IPS-15b (cell line): Measurements from ENCODE around the gene OR14J1.
"Not testable (repeated sequence)": the region's sequence is repeated elsewhere in the genome, so short reads cannot be mapped to it uniquely, and the experiment has no call there.

Experiments used
- H3K27me3 ChIP-seq: one replicate; pipeline ENCODE4 v1.6.1; 2013; ENCODE audit warnings: low read length; ENCODE audit not compliant: control insufficient read depth, insufficient read depth
- H3K36me3 ChIP-seq: one replicate; pipeline ENCODE4 v1.6.1; 2013; ENCODE audit warnings: low read length; ENCODE audit not compliant: control insufficient read depth, insufficient read depth
- H3K4me1 ChIP-seq: one replicate; pipeline ENCODE4 v1.6.1; 2013; ENCODE audit warnings: mild to moderate bottlenecking, low read length; ENCODE audit not compliant: control insufficient read depth, insufficient read depth
- H3K4me3 ChIP-seq: one replicate; pipeline ENCODE4 v1.5.1; 2013; ENCODE audit warnings: low read depth, low read length
- H3K9ac ChIP-seq: one replicate; pipeline ENCODE4 v1.6.1; 2013; ENCODE audit warnings: low read depth, mild to moderate bottlenecking, low read length
- H3K9me3 ChIP-seq: one replicate; pipeline ENCODE4 v1.6.1; 2013; ENCODE audit warnings: mild to moderate bottlenecking, low read length; ENCODE audit not compliant: control insufficient read depth, insufficient read depth

OR14J1 gene

GRCh38 chr6:29301316-29301715 lies at the start of gene OR14J1:
TSS of gene OR14J1 (plus strand) at chr6:29301701. CDS start at chr6:29306690, 4,989 bp downstream.
- no peaks in the 10 kb centered on the region for H3K4me1 ChIP-seq

GRCh38 chr6:29251736-29252135 lies 49.8 kb upstream of the OR14J1 start:
- H3K9ac ChIP-seq: no peak overlapping the region
- no peak overlapping the region for H3K4me3 ChIP-seq
- no peaks in the 10 kb centered on the region for H3K36me3 ChIP-seq
- H3K27me3 ChIP-seq: no peaks in the 10 kb centered on the region
- H3K4me1 ChIP-seq: no peaks in the 10 kb centered on the region
- H3K9me3 ChIP-seq: no peaks in the 10 kb centered on the region

More at GRCh38 chr6:29301316-29301715, at the start of gene OR14J1:
- Histone ChIP-seq H3K36me3 (no peaks in the 10 kb centered on the region), H3K9ac (no peak within 1 kb of the TSS), H3K4me3 (no peak within 1 kb of the TSS), H3K27me3 (no peaks in the 10 kb centered on the region), H3K9me3 (no peaks in the 10 kb centered on the region)

- Histone ChIP-seq H3K36me3 (no peaks in the 10 kb centered on the region), H3K4me1 (no peaks in the 10 kb centered on the region), H3K4me3 (no peak overlapping the region), H3K27me3 (no peaks in the 10 kb centered on the region), H3K9me3 (no peaks in the 10 kb centered on the region), H3K9ac (no peak overlapping the region)
Measured at GRCh38 chr6:29255530-29255929, 46.0 kb upstream of the OR14J1 start.

GRCh38 chr6:29259721-29260120 lies 41.8 kb upstream of the OR14J1 start:
- no peak overlapping the region for H3K4me3 ChIP-seq
- H3K27me3 ChIP-seq: no peaks in the 10 kb centered on the region
- no peaks in the 10 kb centered on the region for H3K4me1 ChIP-seq
- no peak overlapping the region for H3K9ac ChIP-seq
- H3K36me3 ChIP-seq: no peaks in the 10 kb centered on the region
- no peaks in the 10 kb centered on the region for H3K9me3 ChIP-seq

- no peaks in the 10 kb centered on the region for H3K9me3 ChIP-seq
- no peaks in the 10 kb centered on the region for H3K4me1 ChIP-seq
- no peak overlapping the region for H3K4me3 ChIP-seq
- H3K36me3 ChIP-seq: no peaks in the 10 kb centered on the region
- no peaks in the 10 kb centered on the region for H3K27me3 ChIP-seq
- no peak overlapping the region for H3K9ac ChIP-seq
Measured at GRCh38 chr6:29263001-29263400, 38.5 kb upstream of the OR14J1 start.

GRCh38 chr6:29294499-29294914 lies 7.0 kb upstream of the OR14J1 start:
- H3K4me3 ChIP-seq: no peak overlapping the region
- no peaks in the 10 kb centered on the region for H3K9me3 ChIP-seq
- H3K36me3 ChIP-seq: no peaks in the 10 kb centered on the region
- no peak overlapping the region for H3K9ac ChIP-seq
- no peaks in the 10 kb centered on the region for H3K27me3 ChIP-seq
- no peaks in the 10 kb centered on the region for H3K4me1 ChIP-seq

GRCh38 chr6:29295181-29295585 lies 6.3 kb upstream of the OR14J1 start:
- no peaks in the 10 kb centered on the region for H3K9me3 ChIP-seq
- H3K4me3 ChIP-seq: no peak overlapping the region
- H3K9ac ChIP-seq: no peak overlapping the region
- no peaks in the 10 kb centered on the region for H3K27me3 ChIP-seq
- no peaks in the 10 kb centered on the region for H3K4me1 ChIP-seq
- H3K36me3 ChIP-seq: no peaks in the 10 kb centered on the region

GRCh38 chr6:29295623-29296022 lies 5.9 kb upstream of the OR14J1 start:
- Histone ChIP-seq H3K4me3 (no peak overlapping the region), H3K9ac (no peak overlapping the region), H3K9me3 (no peaks in the 10 kb centered on the region), H3K4me1 (no peaks in the 10 kb centered on the region), H3K36me3 (no peaks in the 10 kb centered on the region), H3K27me3 (no peaks in the 10 kb centered on the region)

GRCh38 chr6:29319931-29320330 lies 18.4 kb downstream of the OR14J1 start:
- Histone ChIP-seq H3K9me3 (no peaks in the 10 kb centered on the region), H3K4me3 (no peak overlapping the region), H3K36me3 (no peaks in the 10 kb centered on the region), H3K27me3 (no peaks in the 10 kb centered on the region), H3K4me1 (no peaks in the 10 kb centered on the region), H3K9ac (no peak overlapping the region)

- not testable (repeated sequence) for H3K4me1 ChIP-seq, H3K9ac ChIP-seq, H3K36me3 ChIP-seq, H3K27me3 ChIP-seq, H3K9me3 ChIP-seq, H3K4me3 ChIP-seq
Measured at GRCh38 chr6:29323332-29323731, 21.8 kb downstream of the OR14J1 start.

GRCh38 chr6:29325777-29326176 lies 24.3 kb downstream of the OR14J1 start:
- Histone ChIP-seq H3K36me3 (no peaks in the 10 kb centered on the region), H3K4me1 (no peaks in the 10 kb centered on the region), H3K9me3 (no peaks in the 10 kb centered on the region), H3K9ac (no peak overlapping the region), H3K27me3 (no peaks in the 10 kb centered on the region), H3K4me3 (no peak overlapping the region)

GRCh38 chr6:29332676-29333075 lies 31.2 kb downstream of the OR14J1 start:
- no peak overlapping the region for H3K9ac ChIP-seq
- no peaks in the 10 kb centered on the region for H3K4me1 ChIP-seq
- H3K4me3 ChIP-seq: no peak overlapping the region
- no peaks in the 10 kb centered on the region for H3K9me3 ChIP-seq
- no peaks in the 10 kb centered on the region for H3K27me3 ChIP-seq
- H3K36me3 ChIP-seq: no peaks in the 10 kb centered on the region

- Histone ChIP-seq H3K4me1 (no peaks in the 10 kb centered on the region), H3K36me3 (no peaks in the 10 kb centered on the region), H3K27me3 (no peaks in the 10 kb centered on the region), H3K9ac (no peak overlapping the region), H3K9me3 (no peaks in the 10 kb centered on the region), H3K4me3 (no peak overlapping the region)
Measured at GRCh38 chr6:29336269-29336668, 34.8 kb downstream of the OR14J1 start.
